GM23338 (cell line): ENCODE results near the gene SLC24A4. TPM values are rescaled to one million over a fixed set of nuclear protein-coding genes. Genes with fewer than 3 reads are reported as not detected.

Source experiments
- ATAC-seq: fragments of 200-7000 bp; cut with Tn5 transposase; 3 replicates; pipeline ENCODE4 v1.9.1; 2020
- DNase-seq: peaks from one replicate; pipeline ENCODE4 v3.0.0-alpha.2; 2015; ENCODE audit warnings: low spot score
- H2AFZ ChIP-seq: fragments of 200-600 bp; sonication (generic); 2 replicates; pipeline ENCODE4 v1.8.0; 2016; ENCODE audit warnings: antibody characterized with exemption, mild to moderate bottlenecking, moderate library complexity
- H3F3A ChIP-seq: fragments of 200-600 bp; sonication (generic); replicated peaks from 2 replicates; pipeline ENCODE4 v1.8.0; 2017; ENCODE audit warnings: antibody characterized with exemption, mixed run types, low read depth
- H3K27ac ChIP-seq: fragments of 200-600 bp; sonication (generic); 2 replicates; pipeline ENCODE4 v1.6.1; 2016; ENCODE audit warnings: low read depth
- H3K27me3 ChIP-seq: fragments of 200-600 bp; sonication (generic); 2 replicates; pipeline ENCODE4 v1.8.0; 2016; ENCODE audit warnings: mild to moderate bottlenecking, mixed run types, moderate library complexity; ENCODE audit not compliant: insufficient read depth
- H3K36me3 ChIP-seq: fragments of 200-600 bp; sonication (generic); 2 replicates; pipeline ENCODE4 v1.8.0; 2016; ENCODE audit warnings: mild to moderate bottlenecking; ENCODE audit not compliant: insufficient read depth
- H3K4me1 ChIP-seq: fragments of 200-600 bp; sonication (generic); 2 replicates; pipeline ENCODE4 v1.8.0; 2016; ENCODE audit warnings: mild to moderate bottlenecking, moderate library complexity; ENCODE audit not compliant: insufficient read depth
- H3K4me2 ChIP-seq: fragments of 200-600 bp; sonication (generic); 2 replicates; pipeline ENCODE4 v1.7.1; 2017; ENCODE audit warnings: mixed run types
- H3K4me3 ChIP-seq: fragments of 200-600 bp; sonication (generic); 2 replicates; pipeline ENCODE4 v1.6.1; 2016; ENCODE audit warnings: mixed run types
- H3K79me2 ChIP-seq: fragments of 200-600 bp; sonication (generic); replicated peaks from 2 replicates; pipeline ENCODE4 v1.8.0; 2017; ENCODE audit warnings: mild to moderate bottlenecking; ENCODE audit not compliant: insufficient read depth
- H3K9me2 ChIP-seq: fragments of 200-600 bp; sonication (generic); 2 replicates; pipeline ENCODE4 v1.8.0; 2017; ENCODE audit not compliant: insufficient read depth
- H4K20me1 ChIP-seq: fragments of 200-600 bp; sonication (generic); replicated peaks from 2 replicates; pipeline ENCODE4 v1.8.0; 2017; ENCODE audit warnings: mild to moderate bottlenecking; ENCODE audit not compliant: insufficient read depth
- H3K27ac Mint-ChIP-seq: 2 replicates; pipeline ENCODE4 v1.8.0; 2020; ENCODE audit warnings: inconsistent platforms, mild to moderate bottlenecking, moderate library complexity, mixed read lengths
- H3K27me3 Mint-ChIP-seq: 3 replicates; pipeline ENCODE4 v1.8.0; 2022; ENCODE audit warnings: low read depth, mild to moderate bottlenecking, moderate library complexity, mixed read lengths, inconsistent platforms; ENCODE audit not compliant: insufficient read depth, poor library complexity
- H3K36me3 Mint-ChIP-seq: 3 replicates; pipeline ENCODE4 v1.8.0; 2021; ENCODE audit warnings: low read depth, mild to moderate bottlenecking, inconsistent platforms, moderate library complexity, mixed read lengths
- H3K4me1 Mint-ChIP-seq: 3 replicates; pipeline ENCODE4 v1.8.0; 2020; ENCODE audit warnings: mild to moderate bottlenecking, inconsistent platforms, mixed read lengths
- H3K4me3 Mint-ChIP-seq: 3 replicates; pipeline ENCODE4 v1.8.0; 2021; ENCODE audit warnings: moderate library complexity, mild to moderate bottlenecking, inconsistent platforms, mixed read lengths
- H3K9me3 Mint-ChIP-seq: 3 replicates; pipeline ENCODE4 v1.8.0; 2020; ENCODE audit warnings: moderate library complexity, mild to moderate bottlenecking, inconsistent platforms, mixed read lengths
- ETS1 ChIP-seq: IDR thresholded peaks from 2 replicates; pipeline ENCODE4 v1.6.1; 2016; ENCODE audit warnings: antibody characterized with exemption
- POLR2AphosphoS5 ChIP-seq: IDR thresholded peaks from 2 replicates; pipeline ENCODE4 v1.6.1; 2016; ENCODE audit warnings: antibody characterized with exemption, low read depth
- ZNF462 ChIP-seq: fragments of 250-450 bp; sonication (Bioruptor Pico); IDR thresholded peaks from 2 replicates; pipeline ENCODE4 v1.5.0; 2020; ENCODE audit warnings: mild to moderate bottlenecking, moderate library complexity
- polyA plus RNA-seq: library from polyadenylated mRNA; unstranded; fragments of >200 nt; fragmentation: Nextera tagmentation; extraction: Ambion mirVana; gene quantifications from 2 replicates; pipeline ENCODE4 v1.2.1, GENCODE V29; 2016
- total RNA-seq: library from RNA; depleted of rRNA; stranded (reverse); fragments of >200 nt; shearing (Covaris generic); gene quantifications from 2 replicates; pipeline ENCODE4 v1.2.3, GENCODE V29; 2014

Gene SLC24A4
- total and polyA plus RNA-seq, 2 experiments from 2014 or later = 0.06 to 0.38 TPM

GRCh38 chr14:92339426-92339825 lies 16.5 kb downstream of the SLC24A4 start:
- Histone ChIP-seq H3K27ac (no peak overlapping the region), H3K4me3 (no peak overlapping the region), H4K20me1 (no peaks in the 10 kb centered on the region), H3K4me1 (no peaks in the 10 kb centered on the region), H3K4me2 (no peak overlapping the region), H3K27me3 (no peaks in the 10 kb centered on the region), H3K36me3 (no peaks in the 10 kb centered on the region), H3K79me2 (no peaks in the 10 kb centered on the region), H2AFZ (no peak overlapping the region), H3F3A (no peaks in the 10 kb centered on the region), H3K9me2 (no peaks in the 10 kb centered on the region)
- Mint-ChIP-seq H3K27me3 (peaks cover 4% of the 10 kb centered on the region), H3K4me3 (no peak overlapping the region), H3K9me3 (no peaks in the 10 kb centered on the region), H3K4me1 (peaks cover 7% of the 10 kb centered on the region), H3K27ac (no peak overlapping the region), H3K36me3 (no peaks in the 10 kb centered on the region)
- no peak for TF ChIP-seq POLR2AphosphoS5
- TF ChIP-seq ZNF462 = no peak
- no peak for ATAC-seq
- no peak for DNase-seq

GRCh38 chr14:92340071-92340470 lies 17.1 kb downstream of the SLC24A4 start:
- no peak for TF ChIP-seq ETS1
- Mint-ChIP-seq H3K27ac (no peak overlapping the region), H3K9me3 (no peaks in the 10 kb centered on the region), H3K4me3 (no peak overlapping the region), H3K4me1 (peaks cover 7% of the 10 kb centered on the region), H3K36me3 (no peaks in the 10 kb centered on the region), H3K27me3 (peaks cover 4% of the 10 kb centered on the region)
- no peaks in the 10 kb centered on the region for H3F3A ChIP-seq
- H3K27me3 ChIP-seq = no peaks in the 10 kb centered on the region
- H3K79me2 ChIP-seq = no peaks in the 10 kb centered on the region
- no peak overlapping the region for H3K4me2 ChIP-seq
- ATAC-seq (no peak), DNase-seq (no peak)
- no peaks in the 10 kb centered on the region for H4K20me1 ChIP-seq
- no peak overlapping the region for H3K27ac ChIP-seq
- no peaks in the 10 kb centered on the region for H3K4me1 ChIP-seq
- H2AFZ ChIP-seq = no peak overlapping the region
- H3K36me3 ChIP-seq = no peaks in the 10 kb centered on the region
- H3K4me3 ChIP-seq = no peak overlapping the region
- no peaks in the 10 kb centered on the region for H3K9me2 ChIP-seq
